GM12891 (cell line): Measurements from ENCODE around the gene CNTN4.

Source experiments
- DNase-seq: peaks from one replicate; pipeline ENCODE4 v3.0.0; 2011; ENCODE audit warnings: low spot score; ENCODE audit not compliant: insufficient read length
- FAIRE-seq: peaks from 2 replicates; lab custom pipeline; 2011; peaks lifted over from hg19 to GRCh38; lab: Jason Lieb, UNC
- PAX5 ChIP-seq: IDR thresholded peaks from 2 replicates; pipeline ENCODE4 v1.6.1; 2011; ENCODE audit warnings: low read length, moderate library complexity, mild to moderate bottlenecking; ENCODE audit not compliant: insufficient read depth, severe bottlenecking
- POLR2A ChIP-seq: IDR thresholded peaks from 2 replicates; pipeline ENCODE4 v1.6.1; 2011; ENCODE audit warnings: low read depth, low read length, control low read depth
- POLR2AphosphoS5 ChIP-seq: IDR thresholded peaks from 2 replicates; pipeline ENCODE4 v1.6.1; 2011; ENCODE audit warnings: low read depth, low read length, control low read depth
- POU2F2 ChIP-seq: IDR thresholded peaks from 2 replicates; pipeline ENCODE4 v1.6.1; 2011; ENCODE audit warnings: low read depth, mild to moderate bottlenecking, control low read depth, low read length, moderate library complexity
- SPI1 ChIP-seq: IDR thresholded peaks from 2 replicates; pipeline ENCODE4 v1.6.1; 2011; ENCODE audit warnings: low read depth, low read length, control low read depth
- TAF1 ChIP-seq: IDR thresholded peaks from 2 replicates; pipeline ENCODE4 v1.6.1; 2011; ENCODE audit warnings: low read depth, low read length, control low read depth

Gene CNTN4

DNA sequence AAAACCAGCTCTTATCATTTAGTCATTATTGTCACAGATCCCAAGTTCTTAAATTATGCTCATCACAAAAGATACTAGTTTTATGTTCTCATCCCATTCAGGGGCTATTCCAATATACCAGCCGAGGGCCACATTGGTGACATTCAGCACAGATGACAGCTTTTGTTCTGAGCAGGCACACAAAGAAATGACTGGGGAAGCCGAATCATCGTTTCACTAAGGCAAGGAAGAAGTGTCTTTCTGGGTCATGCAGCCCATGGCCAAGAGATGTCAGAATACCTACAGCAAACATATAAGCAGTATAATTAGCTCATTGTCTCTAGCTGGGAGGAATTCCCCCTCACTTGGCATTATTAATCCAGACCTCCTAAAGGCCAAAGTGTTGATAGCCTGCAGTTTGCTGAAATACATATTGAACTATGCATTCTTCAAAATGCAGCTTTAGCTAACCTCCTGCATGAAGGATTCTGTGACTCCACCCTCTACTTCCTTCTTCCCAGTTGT is 100.2 kb downstream of the CNTN4 start:
- FAIRE-seq = no peak
- no peak for DNase-seq
- TF ChIP-seq PAX5 = no peak
- no peak for TF ChIP-seq TAF1
- TF ChIP-seq SPI1 = no peak
- no peak for TF ChIP-seq POLR2AphosphoS5
- TF ChIP-seq POU2F2 = no peak
- no peak for TF ChIP-seq POLR2A

DNA sequence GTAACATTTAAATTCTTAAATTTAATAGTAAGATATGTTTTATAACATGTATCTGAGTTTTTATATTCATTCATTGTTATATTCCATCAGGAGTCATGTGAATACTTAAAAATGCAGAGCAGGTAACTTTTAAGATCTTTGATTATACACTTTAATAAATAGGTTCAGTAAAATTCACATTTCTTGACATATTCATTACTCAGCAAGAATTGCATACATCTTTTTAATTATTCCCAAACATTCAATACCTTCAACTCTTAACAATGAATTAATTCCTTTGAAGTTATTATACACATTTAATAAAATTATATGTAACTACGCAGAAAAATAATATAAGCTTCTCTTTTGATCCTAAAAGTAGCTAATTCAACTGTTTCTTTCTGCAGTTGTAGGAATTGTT is 105.4 kb downstream of the CNTN4 start:
- no peak for FAIRE-seq
- TF ChIP-seq PAX5 (no peak), SPI1 (no peak), POLR2AphosphoS5 (no peak), POU2F2 (no peak), TAF1 (no peak), POLR2A (no peak)
- no peak for DNase-seq

DNA sequence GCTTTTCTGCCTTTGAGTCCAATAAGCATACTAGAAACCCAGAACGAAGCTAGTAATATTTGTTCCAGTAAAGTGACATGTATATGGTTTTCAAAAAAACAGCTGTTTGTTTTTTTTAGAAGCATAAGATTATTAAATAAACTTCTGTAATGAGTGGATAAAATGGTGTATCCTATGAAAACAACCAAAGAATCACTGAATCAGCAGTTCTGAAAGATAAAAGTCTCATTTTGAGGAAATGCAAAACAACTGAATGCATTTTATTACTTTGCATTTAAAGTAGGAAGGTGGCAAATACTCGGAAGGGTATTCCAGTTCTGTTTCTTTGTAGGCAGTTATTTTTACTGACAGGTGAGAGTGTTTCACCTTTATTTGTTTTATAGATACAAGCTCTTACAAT is 107.0 kb downstream of the CNTN4 start:
- FAIRE-seq (no peak), DNase-seq (no peak)
- TF ChIP-seq TAF1 (no peak), POU2F2 (no peak), POLR2A (no peak), POLR2AphosphoS5 (no peak), SPI1 (no peak), PAX5 (no peak)

DNA sequence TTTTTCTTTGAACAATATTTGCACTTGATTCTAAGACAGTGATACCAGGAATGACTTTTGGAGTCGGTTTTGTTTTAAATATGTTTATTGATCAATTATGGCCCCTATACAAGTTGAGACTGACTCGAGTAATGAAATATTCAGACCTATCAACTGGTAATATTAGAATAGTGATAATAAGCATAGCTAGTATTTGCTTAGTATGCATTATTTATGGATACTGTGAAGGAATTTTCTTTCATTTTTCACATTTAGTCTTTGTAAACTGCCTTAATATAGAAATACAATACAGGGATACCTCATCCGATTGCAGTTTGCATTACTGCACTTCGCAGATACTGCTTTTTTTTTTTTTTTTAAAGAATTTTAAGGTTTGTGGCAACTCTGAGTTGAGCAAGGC is 107.9 kb downstream of the CNTN4 start:
- FAIRE-seq (no peak), DNase-seq (no peak)
- TF ChIP-seq POLR2AphosphoS5 (no peak), TAF1 (no peak), POLR2A (no peak), POU2F2 (no peak), SPI1 (no peak), PAX5 (no peak)

DNA sequence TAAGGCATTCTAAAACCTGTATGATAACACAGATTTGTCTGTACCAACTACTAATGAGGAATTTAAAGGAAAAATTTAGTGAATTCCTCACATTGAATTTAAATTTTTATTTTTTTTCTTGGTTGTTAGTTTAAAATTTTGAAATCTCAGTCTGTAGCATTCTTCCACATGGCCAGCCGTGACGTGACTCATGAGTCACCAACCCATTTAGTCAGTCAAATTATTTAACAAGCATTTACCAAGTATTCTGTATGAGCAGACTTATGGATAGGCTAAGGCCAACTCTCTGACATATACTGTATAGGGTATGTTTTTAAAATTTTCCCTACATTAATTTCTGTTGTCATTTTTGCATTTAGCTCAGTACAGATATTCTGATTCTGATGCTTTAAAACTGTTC is 112.9 kb downstream of the CNTN4 start:
- FAIRE-seq = no peak
- TF ChIP-seq SPI1 (no peak), POLR2AphosphoS5 (no peak), TAF1 (no peak), POLR2A (no peak), PAX5 (no peak), POU2F2 (no peak)
- DNase-seq = no peak

DNA sequence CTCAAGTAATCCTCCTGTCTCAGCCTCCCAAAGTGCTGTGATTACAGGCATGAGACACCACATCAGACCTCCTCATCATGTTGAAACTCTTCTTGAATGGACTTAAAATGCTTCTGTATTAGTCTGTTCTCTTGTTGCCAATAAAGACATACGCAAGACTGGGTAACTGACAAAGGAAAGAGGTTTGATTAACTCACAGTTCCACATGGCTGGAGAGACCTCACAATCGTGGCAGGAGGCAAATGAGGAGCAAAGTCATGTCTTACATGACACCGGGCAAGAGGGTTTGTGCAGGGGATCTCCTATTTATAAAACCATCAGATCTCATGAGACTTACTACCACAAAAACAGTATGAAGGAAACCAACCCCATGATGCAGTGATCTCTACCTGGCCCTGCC is 113.5 kb downstream of the CNTN4 start:
- FAIRE-seq (no peak), DNase-seq (no peak)
- no peak for TF ChIP-seq POU2F2
- TF ChIP-seq POLR2A = no peak
- no peak for TF ChIP-seq SPI1
- no peak for TF ChIP-seq TAF1
- TF ChIP-seq PAX5 = no peak
- no peak for TF ChIP-seq POLR2AphosphoS5

DNA sequence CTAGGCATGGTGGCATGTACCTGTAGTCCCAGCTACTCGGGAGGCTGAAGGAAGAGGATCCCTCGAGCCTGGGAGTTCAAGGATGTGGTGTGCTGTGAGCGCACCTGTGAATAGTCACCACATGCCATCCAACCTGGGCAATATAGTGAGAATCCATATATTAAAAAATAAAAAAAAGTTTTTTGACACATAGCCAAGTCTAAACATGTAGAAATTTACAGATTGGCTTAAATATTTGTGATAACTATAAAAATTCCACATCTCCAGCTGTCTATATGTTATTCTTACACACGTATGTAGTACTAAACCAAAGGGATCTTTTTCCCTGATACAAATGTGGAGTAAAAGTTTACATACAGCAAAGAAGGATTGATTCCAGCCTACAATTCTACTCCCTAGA is 119.7 kb downstream of the CNTN4 start:
- no peak for DNase-seq
- FAIRE-seq = no peak
- TF ChIP-seq PAX5 (no peak), POLR2A (no peak), POLR2AphosphoS5 (no peak), TAF1 (no peak), POU2F2 (no peak), SPI1 (no peak)

DNA sequence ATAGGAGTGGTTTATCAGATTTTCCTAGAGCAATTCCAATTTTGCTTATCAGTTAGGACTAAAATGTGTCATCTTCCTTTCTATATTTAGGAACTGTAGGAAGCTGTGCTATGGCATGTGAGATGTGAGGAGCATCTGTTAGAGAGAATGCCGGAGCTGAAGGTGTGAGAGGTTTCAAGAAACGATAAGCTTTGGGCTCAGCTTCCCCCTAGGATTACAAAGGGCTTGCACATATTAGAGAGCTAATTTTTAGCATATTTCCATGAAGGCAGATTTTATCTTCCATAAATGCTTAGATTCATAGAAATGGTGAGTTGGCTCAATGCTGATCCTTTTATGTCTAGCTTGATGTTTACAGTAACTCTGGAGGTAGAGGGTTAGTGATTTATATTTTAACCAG is 120.2 kb downstream of the CNTN4 start:
- DNase-seq (no peak), FAIRE-seq (no peak)
- TF ChIP-seq TAF1 (no peak), POU2F2 (no peak), POLR2AphosphoS5 (no peak), POLR2A (no peak), PAX5 (no peak), SPI1 (no peak)

DNA sequence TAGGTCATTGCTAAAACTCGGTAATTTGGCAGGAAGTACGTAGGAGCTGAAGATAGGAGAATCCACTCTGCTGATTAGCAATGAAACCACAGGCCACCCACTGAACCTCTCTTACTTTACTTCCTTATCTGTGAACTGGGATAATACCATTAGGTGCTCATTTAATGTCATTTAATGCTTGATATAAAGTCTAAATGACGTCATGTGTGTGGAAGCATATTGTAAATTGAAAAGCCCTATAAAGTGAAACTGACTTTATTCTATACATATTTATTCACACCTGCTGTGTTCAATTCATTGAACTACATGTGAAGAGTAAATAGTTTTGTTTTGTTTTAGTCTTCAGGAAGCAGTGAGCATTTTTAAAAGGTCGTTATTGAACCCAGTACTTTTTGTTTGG is 137.5 kb downstream of the CNTN4 start:
- DNase-seq (no peak), FAIRE-seq (no peak)
- TF ChIP-seq PAX5 (no peak), POU2F2 (no peak), POLR2AphosphoS5 (no peak), TAF1 (no peak), POLR2A (no peak), SPI1 (no peak)
